ENCODE results near the gene PHOSPHO2.

DNA sequence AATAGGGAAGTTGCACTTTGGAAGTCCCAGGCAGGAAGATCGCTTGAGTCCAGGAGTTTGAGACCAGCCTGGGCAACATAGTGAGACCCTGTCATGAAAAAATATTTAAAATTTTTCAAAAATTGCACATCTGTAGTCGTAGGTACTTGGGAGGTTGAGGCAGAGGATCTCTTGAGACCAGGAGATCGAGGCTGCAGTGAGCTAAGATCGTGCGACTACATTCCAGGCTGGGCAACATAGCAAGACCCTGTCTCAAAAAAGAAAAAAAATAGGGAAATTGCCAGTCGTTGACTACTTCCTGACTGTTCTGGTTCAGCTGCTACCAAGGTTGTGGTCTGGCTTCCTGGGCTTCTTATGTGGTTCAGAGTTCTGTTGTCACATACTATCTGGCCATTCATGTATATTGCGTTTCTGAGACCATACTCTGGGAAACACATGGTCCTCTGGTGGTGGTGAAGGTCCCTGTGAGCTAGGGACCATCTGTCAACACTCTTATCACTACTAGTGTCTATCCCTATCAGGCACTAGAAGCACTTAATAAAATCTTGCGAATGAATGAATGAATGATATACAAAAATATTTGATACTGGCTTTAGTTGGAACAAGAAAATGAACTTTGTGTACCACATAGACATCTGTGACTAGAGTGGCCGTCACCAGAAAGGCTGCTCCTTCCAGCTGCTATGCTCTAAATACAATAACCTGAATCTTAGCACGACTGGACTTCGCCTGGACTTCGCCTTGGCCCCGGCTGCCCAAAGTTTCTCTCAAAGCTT is 38.5 kb downstream of the PHOSPHO2 start:
- TF ChIP-seq POLR2A (IDR thresholded peaks at IDR 0.05) (no peak), CTCF (IDR thresholded peaks at IDR 0.05) (no peak)

All from thyroid gland (tissue), 4 donors.